SK-N-MC (cell line): ENCODE measurements around the gene LANCL2.

ENCODE experiments used
- EZH2 ChIP-seq: fragments of 200-600 bp; sonication (generic); IDR thresholded peaks from one replicate; pipeline ENCODE4 v1.6.1; 2017; ENCODE audit warnings: antibody characterized with exemption
- FOXP2 ChIP-seq: optimal IDR thresholded peaks from 2 replicates; pipeline ENCODE3; 2011; ENCODE audit warnings: mild to moderate bottlenecking, moderate library complexity; ENCODE audit not compliant: insufficient read depth; ENCODE audit errors: extremely low read length, control extremely low read depth
- POLR2AphosphoS5 ChIP-seq: IDR thresholded peaks from 2 replicates; pipeline ENCODE4 v1.6.1; 2012; ENCODE audit warnings: mild to moderate bottlenecking, low read depth, low read length, borderline replicate concordance

- TF ChIP-seq EZH2 (no peak), POLR2AphosphoS5 (no peak), FOXP2 (no peak)
Measured at GRCh38 chr7:55439627-55440026, 74.5 kb downstream of the LANCL2 start.
